ENCODE results near the gene GNB1L.

DNA sequence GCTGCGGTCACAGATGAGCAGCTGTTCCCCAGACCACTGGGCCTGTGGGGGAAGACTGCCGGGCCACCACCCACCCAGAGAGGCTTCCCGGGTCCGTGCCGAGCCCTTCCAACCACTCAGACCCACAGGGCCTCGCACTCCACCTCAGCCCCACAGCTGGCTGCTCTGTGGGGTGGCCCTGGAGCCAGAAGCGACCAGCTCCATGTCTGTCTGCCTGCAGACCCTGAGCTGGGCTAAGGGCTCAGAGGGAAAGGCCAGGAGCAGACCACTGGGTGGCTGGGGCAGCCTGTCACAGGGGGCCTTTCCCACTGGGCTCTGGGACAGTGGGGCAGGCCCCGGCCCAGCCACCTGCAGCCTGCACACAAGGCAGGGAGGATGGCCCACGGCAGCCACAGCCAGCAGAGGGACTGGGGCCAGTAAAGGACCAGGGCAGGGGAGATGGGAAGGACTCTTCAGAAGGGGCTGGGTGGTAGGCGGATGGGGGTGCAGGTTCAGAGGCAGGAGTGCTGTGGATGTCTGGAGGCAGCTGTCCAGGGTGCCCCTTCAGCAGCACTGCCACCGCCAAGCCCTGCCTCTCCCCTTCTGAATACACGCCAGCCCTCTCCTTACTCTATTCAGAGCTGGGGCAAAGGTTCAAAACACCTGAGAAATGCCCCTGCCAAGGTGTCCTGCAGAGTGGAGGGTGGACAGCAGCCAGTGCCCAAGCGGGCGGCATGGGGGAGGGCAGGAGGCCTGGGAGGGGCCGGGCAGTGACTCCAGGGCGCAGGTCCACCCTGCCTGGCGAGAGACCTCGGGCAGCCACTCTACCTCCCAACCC, 32.2 kb downstream of the GNB1L start:
- TF ChIP-seq EZH2 (IDR thresholded peaks at IDR 0.05; ENCODE audit: insufficient read depth, poor library complexity, severe bottlenecking) (no peak), EZH2phosphoT487 (IDR thresholded peaks at IDR 0.05; ENCODE audit: insufficient read depth, low read depth) (no peak)

Data from GM23248 (cell line).